HG02973 (cell line): ENCODE measurements around the gene BEST3.

ENCODE experiments used
- ATAC-seq: cut with Tn5 transposase; IDR thresholded peaks from one replicate; pipeline ENCODE4 v1.9.1; 2021; ENCODE audit warnings: moderate library complexity; ENCODE audit not compliant: unreplicated experiment

BEST3 gene

GRCh38 chr12:69698769-69699540 is at the start of gene BEST3:
TSS of gene BEST3 (minus strand) at chr12:69699303. CDS start at chr12:69697798, 1,505 bp downstream.
- no peak for ATAC-seq

DNA sequence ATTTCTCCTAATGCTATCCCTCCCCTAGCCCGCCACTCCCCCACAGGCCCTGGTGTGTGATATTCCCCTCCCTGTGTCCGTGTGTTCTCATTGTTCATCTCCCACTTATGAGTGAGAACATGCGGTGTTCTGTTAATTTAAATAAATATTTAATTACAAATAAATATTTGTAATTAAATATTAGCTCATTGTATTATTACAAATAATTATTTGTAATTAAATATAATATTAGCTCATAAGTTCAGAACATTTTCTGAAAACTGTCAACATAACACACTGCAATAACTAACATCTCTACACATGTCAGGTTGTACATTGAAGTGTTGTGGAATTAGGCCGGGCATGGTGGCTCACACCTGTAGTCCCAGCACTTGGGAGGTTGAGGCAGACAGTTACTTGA is 45.0 kb upstream of the BEST3 start:
- no peak for ATAC-seq

DNA sequence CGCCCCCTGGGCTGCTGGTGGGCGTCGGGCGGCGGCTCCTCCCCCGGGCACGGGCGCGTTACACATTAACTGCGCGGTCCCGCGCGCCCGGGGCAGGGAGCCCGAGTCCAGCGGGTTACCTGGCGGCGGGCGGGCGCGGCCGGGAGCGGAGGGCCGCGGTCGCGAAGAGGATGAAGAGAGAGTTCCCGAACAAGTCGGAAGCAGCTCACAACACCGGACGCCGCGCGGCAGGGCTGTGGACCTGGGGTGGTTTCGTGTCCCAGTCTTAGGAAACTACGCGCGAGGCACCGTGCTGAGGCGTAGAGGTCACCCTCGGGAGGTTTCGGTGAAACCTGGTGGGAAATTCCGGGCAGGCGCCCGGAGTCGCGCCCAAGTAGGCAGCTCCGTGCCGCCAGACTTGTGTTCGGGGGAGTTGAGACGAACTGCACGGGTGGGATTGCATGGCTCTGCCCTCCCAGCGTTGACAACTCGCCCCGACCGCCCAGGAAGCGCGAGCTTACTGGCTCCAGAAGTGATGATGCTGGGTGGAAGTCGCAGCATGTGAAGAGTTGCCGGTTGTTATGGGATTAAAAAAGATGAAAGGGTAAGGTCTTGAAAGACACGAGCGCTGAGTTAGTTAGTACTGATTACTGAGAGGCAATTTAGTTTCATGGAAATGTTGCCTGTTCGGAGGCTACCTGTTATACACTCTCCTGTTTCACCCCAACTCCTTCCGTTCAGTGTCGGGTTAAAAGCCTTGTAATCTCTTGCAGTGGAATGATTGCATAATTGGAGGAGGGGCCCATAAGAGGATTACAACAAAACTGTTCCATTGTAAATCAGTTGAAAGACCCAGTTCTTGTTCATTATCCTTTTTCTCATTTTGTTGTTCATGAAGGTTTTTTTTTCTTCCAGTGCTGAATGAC is 40.4 kb upstream of the BEST3 start:
- peak; percentile 34 for ATAC-seq

GRCh38 chr12:69738351-69739286 is 39.5 kb upstream of the BEST3 start, which contains the start of gene RAB3IP:
TSS of gene RAB3IP (plus strand) at chr12:69738860. CDS start at chr12:69755409, 16,549 bp downstream.
- ATAC-seq: peak; percentile 79

DNA sequence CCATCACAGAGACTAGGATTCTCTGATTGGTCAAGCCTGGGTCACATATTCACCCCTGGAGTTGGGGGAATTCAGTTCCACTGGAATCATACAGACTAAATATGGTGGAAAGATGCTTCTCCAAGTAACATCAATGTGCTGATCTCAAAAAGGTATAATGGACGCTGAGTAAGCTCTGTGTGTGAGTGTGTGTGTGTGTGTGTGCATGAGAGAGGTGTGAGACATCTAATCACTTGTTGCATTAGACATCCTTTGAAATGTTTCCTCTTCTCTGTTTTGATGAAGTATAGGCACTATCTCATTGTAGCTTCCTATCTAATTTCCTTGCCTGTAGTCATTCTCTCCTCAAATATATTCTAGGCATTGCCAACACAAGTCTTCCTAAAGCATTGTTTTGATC is 34.5 kb upstream of the BEST3 start:
- no peak for ATAC-seq

DNA sequence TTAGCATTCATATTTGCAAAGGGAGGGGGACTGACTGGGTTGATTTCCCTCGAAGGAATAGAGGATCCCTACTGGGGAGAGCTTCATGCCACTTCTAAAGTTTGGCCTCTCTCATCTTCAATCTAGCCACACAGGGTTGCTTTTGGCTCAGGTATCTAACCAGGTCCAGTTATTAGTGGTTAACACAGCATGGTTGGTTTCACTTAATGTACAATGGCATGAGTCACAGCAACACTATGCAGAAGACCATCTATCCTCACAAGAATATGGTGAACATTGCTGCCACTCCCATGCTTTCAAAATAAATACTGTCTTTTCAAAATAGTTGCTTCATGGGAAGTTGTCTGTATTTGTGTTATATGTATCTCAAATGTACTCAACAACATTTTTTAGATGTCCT is 33.0 kb upstream of the BEST3 start:
- ATAC-seq: no peak

DNA sequence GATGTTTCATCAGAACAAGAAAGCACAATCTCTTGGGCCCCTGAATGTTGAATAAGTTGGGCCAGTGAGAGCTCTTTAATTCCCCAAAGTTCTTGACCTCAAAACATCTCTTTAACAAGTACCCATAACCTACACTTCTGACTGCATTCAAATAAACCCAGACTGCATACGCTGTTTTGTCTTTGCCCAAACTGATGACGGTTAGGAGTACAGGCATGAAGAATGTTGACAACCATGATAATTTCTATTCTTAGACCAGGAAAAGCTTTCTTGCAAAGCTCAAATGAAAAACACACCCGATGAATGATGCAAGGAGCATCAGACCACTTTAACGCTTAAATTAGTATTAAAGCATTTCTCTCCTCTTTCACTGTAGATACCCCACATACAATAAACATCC is 27.8 kb upstream of the BEST3 start:
- no peak for ATAC-seq

GRCh38 chr12:69720750-69721149 is 21.6 kb upstream of the BEST3 start:
- no peak for ATAC-seq

DNA sequence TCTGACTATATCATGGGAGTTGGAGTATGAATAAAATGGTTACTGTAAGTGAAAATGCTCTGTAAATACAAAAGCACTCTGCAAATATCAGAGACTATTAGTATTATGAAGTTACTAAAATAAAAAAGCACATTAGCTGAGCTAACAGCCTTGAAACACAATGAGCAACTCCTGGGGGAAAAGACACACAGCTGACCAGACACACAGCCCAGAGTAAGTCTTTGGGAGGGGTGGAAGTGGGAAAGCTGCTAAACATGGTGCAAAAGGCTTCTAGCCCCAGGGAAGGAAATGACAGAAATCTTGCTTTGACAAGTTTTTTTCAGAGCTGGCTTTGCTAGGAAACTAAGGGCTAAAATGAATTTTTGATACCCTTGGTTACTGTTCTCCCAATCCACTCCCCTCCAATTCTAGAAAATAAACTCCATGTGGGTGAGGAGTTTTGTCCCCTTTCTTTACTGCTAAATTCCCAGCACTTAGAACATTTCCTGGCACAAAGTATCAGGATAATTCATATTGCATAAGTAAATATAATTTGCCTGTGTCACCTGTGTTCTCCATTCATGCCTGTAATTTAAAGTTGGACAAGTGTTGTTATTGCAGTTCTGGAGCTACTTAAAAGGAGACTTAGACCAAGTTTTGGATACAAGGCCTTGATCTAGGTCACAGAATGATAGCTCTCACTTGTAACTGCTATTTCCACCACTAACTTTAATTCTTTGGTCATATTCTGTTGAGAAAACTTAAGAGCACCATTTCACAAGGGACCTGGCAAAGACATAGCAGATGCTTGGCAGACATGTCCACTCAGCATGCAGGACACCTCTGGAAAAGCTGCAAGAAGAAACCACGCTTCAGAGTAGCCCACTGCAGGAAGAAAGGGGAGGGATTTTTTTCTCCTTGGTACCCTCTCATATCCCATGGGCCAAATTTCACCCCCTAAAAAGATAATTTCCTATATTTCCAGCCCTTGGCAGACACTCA is 20.5 kb upstream of the BEST3 start:
- no peak for ATAC-seq

- no peak for ATAC-seq
Observed at GRCh38 chr12:69714542-69714941, 15.4 kb upstream of the BEST3 start.

DNA sequence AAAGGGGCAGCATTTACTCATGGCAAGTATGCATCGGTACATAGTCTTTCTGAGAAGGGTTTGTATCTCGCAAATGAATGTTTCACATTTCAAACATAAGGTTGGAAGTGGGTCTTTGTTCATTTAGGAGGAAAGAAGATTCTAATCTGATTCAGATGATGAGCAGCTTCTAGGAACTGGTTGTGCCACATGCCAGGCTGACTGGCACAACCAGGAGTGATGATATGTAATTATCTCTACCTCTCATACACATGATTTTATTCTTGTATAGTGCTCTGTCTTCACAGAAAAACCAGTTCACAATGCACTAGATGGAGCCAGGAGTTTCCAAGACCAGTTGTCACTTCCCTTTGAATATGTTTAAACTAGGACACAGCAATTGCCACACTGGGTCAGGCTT is 13.7 kb upstream of the BEST3 start:
- no peak for ATAC-seq

GRCh38 chr12:69708649-69709048 is 9.5 kb upstream of the BEST3 start:
- peak; percentile 48 for ATAC-seq

GRCh38 chr12:69704357-69704756 is 5.3 kb upstream of the BEST3 start:
- ATAC-seq: no peak

DNA sequence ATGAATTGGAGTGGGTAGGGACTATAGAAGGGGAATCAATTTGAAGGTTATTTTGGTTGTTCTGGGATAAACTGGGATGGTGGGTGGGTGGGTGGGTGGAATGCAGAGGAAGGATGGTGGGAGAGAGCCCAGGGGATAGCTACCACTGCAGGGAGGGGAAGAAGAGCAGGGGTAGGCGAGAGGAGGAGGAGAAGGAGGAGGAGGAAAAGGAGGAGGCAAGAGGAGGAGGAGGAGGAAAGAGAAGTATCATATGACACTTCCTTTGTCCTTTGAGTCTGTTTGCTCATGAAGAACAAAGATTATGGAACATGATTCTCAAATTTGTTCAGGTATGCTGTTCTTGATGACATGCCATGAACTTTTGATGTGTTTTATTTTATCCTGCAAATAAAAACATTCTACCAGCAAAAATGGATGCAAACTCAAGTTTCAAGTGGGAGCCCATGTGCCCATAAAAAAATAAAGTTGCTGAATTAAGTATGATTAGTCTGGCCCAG is 4.1 kb upstream of the BEST3 start:
- ATAC-seq: no peak

DNA sequence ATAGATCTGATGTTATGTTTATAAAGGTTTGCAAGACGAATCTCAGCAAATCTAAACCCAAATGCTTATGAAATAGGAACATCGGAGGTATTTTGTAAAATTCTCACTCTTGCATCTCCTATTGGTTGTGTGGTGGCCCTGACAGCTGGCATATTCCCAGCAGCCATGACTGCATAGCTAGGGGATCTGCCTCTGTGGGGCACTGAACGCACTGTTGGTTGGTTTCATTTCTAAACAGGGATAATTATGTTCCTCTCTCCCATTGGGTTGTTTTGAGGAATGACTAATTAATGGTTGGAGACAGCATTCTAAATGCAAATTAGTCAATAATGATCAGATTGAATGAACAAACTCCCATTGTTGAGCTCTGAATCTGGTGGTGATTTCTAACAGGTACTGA is 2.7 kb upstream of the BEST3 start:
- ATAC-seq: no peak

DNA sequence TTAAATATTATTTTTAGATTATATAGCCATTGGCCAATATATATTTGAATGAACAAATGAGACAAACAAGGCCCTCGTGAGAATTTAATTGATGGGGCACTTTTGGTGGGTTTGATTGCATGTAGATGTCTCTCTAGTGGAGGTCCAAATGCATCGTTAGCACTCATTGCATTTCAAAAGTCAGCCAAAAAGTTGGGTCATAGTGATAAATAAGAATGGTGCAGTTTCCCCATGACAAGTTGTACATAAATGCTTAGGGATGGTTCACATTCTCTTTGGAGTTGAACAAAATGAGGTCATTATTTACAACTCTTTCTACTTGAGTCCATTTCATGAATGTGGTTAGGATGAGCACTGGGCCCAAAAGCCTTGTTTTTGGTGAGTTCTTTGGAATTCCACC is 1.0 kb downstream of the BEST3 start:
- no peak for ATAC-seq

DNA sequence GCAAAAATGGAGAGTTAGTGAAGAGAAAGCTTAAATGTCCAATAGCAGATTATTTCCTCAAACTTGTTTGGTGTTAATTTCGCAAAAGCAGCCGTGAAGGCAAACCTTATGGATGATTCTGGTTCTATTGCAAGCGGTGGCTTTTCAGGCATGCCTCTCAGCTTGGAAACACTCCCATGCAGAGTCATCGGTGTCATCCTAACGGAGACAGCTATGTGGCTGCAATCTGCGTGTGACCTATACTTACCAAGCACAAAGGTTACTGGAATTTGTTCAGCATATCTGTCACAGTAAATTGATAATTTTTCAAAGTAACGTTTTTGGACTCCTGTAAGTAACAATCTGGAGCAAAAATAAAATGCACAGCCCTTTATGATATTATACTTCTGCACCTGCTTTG is 5.0 kb downstream of the BEST3 start:
- no peak for ATAC-seq

DNA sequence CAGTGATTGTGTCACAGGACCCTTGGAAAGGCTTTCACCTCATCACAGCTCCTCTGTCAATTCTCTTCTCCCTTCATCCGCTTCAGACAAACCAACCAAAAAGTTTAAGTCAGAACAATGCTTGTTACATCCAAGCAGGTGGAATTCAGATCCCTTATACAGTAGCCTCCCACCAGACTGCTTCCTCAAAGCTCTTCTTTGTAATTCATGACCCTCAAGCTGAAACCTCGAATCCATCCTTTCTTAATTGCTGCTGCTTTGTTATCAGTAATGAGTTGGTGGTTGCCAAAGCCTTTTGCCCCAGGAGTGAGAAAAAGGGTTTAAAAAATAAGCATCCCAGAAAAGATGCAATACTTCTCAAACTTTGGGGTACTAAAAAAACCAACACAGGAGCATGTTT is 9.5 kb downstream of the BEST3 start:
- ATAC-seq: no peak
